ENCODE data around the gene KDF1. TPM values are rescaled to one million over a fixed set of nuclear protein-coding genes. Genes with fewer than 3 reads are reported as not detected.

The KDF1 gene
- total and polyA plus RNA-seq, 2 of the 13 experiments (the other 11 are each of a cell fraction or from before 2014, with no cell fraction given) = 1.9 to 4.9 TPM

DNA sequence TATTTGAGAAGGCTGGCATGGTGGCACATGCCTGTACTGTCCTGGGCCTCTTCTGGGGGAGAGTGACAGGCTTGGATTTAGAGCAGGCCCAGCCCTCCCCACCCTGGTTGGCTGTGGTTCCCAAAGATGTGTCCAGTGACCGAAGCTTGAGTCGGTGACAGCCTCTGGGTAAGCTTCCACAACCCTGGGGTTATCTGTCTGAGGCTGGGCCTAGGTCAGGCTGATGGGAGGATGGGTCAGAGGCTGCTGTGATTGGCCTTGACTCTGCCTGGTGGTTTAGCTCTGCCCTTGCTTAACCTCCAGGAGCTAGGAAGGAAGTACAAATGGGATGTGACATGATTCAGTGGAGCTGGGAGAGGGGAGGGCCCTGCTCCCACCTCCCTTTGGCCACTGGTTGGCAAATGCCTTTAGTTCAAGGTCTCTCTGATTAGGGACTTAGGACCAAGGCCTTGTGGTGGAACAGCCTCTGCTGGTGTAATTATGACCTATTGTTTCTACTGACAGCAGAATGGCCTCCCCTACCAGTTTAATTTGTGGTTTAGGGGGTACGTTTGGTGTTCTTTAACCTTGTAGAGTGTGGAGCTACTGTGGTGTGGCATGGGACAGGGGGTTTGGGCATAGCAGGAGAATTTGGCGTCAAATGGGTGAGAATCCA is 22.1 kb downstream of the KDF1 start (continued):
- TF ChIP-seq, protein P1, sequence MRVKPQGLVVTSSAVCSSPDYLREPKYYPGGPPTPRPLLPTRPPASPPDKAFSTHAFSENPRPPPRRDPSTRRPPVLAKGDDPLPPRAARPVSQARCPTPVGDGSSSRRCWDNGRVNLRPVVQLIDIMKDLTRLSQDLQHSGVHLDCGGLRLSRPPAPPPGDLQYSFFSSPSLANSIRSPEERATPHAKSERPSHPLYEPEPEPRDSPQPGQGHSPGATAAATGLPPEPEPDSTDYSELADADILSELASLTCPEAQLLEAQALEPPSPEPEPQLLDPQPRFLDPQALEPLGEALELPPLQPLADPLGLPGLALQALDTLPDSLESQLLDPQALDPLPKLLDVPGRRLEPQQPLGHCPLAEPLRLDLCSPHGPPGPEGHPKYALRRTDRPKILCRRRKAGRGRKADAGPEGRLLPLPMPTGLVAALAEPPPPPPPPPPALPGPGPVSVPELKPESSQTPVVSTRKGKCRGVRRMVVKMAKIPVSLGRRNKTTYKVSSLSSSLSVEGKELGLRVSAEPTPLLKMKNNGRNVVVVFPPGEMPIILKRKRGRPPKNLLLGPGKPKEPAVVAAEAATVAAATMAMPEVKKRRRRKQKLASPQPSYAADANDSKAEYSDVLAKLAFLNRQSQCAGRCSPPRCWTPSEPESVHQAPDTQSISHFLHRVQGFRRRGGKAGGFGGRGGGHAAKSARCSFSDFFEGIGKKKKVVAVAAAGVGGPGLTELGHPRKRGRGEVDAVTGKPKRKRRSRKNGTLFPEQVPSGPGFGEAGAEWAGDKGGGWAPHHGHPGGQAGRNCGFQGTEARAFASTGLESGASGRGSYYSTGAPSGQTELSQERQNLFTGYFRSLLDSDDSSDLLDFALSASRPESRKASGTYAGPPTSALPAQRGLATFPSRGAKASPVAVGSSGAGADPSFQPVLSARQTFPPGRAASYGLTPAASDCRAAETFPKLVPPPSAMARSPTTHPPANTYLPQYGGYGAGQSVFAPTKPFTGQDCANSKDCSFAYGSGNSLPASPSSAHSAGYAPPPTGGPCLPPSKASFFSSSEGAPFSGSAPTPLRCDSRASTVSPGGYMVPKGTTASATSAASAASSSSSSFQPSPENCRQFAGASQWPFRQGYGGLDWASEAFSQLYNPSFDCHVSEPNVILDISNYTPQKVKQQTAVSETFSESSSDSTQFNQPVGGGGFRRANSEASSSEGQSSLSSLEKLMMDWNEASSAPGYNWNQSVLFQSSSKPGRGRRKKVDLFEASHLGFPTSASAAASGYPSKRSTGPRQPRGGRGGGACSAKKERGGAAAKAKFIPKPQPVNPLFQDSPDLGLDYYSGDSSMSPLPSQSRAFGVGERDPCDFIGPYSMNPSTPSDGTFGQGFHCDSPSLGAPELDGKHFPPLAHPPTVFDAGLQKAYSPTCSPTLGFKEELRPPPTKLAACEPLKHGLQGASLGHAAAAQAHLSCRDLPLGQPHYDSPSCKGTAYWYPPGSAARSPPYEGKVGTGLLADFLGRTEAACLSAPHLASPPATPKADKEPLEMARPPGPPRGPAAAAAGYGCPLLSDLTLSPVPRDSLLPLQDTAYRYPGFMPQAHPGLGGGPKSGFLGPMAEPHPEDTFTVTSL (CRISPR knock-in tag; IDR thresholded peaks at IDR 0.05; ENCODE audit: borderline replicate concordance) = peak; percentile 73; the same call in 1 of the 2 replicates
- TF ChIP-seq SKI (IDR thresholded peaks at IDR 0.05; ENCODE audit: partially characterized antibody) = peak; percentile 98
- TF ChIP-seq RNF2 (conservative IDR thresholded peaks at IDR 0.05; ENCODE audit: low read depth) = no peak
- peak; percentile 87 for TF ChIP-seq HOXA3 (CRISPR knock-in tag; IDR thresholded peaks at IDR 0.05)
- TF ChIP-seq, protein P2, sequence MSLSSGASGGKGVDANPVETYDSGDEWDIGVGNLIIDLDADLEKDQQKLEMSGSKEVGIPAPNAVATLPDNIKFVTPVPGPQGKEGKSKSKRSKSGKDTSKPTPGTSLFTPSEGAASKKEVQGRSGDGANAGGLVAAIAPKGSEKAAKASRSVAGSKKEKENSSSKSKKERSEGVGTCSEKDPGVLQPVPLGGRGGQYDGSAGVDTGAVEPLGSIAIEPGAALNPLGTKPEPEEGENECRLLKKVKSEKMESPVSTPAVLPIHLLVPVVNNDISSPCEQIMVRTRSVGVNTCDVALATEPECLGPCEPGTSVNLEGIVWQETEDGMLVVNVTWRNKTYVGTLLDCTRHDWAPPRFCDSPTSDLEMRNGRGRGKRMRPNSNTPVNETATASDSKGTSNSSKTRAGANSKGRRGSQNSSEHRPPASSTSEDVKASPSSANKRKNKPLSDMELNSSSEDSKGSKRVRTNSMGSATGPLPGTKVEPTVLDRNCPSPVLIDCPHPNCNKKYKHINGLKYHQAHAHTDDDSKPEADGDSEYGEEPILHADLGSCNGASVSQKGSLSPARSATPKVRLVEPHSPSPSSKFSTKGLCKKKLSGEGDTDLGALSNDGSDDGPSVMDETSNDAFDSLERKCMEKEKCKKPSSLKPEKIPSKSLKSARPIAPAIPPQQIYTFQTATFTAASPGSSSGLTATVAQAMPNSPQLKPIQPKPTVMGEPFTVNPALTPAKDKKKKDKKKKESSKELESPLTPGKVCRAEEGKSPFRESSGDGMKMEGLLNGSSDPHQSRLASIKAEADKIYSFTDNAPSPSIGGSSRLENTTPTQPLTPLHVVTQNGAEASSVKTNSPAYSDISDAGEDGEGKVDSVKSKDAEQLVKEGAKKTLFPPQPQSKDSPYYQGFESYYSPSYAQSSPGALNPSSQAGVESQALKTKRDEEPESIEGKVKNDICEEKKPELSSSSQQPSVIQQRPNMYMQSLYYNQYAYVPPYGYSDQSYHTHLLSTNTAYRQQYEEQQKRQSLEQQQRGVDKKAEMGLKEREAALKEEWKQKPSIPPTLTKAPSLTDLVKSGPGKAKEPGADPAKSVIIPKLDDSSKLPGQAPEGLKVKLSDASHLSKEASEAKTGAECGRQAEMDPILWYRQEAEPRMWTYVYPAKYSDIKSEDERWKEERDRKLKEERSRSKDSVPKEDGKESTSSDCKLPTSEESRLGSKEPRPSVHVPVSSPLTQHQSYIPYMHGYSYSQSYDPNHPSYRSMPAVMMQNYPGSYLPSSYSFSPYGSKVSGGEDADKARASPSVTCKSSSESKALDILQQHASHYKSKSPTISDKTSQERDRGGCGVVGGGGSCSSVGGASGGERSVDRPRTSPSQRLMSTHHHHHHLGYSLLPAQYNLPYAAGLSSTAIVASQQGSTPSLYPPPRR (CRISPR knock-in tag; IDR thresholded peaks at IDR 0.05; ENCODE audit: borderline replicate concordance) = peak; percentile 94
- TF ChIP-seq SP5 (CRISPR knock-in tag; IDR thresholded peaks at IDR 0.05; ENCODE audit: borderline replicate concordance, low read depth) = peak; percentile 85
- TF ChIP-seq RBM39 (IDR thresholded peaks at IDR 0.05; ENCODE audit: low read depth, low read length, poor library complexity, severe bottlenecking) = no peak
- TF ChIP-seq FOXP1 (IDR thresholded peaks at IDR 0.05) = 0 out of 2 replicates have a peak, but pooled peaks have one; percentile 11
- TF ChIP-seq FOXP1 (CRISPR knock-in tag; IDR thresholded peaks at IDR 0.05) = peak; percentile 47; the same call in 1 of the 2 replicates
- TF ChIP-seq ZNF629 (CRISPR knock-in tag; conservative IDR thresholded peaks at IDR 0.05) = no peak
- no peak for TF ChIP-seq ZBTB42 (CRISPR knock-in tag; IDR thresholded peaks at IDR 0.05)
- TF ChIP-seq RAD21 (CRISPR knock-in tag; IDR thresholded peaks at IDR 0.05) = no peak; the same call in 1 of the 2 replicates
- TF ChIP-seq ZSCAN31 (CRISPR knock-in tag; IDR thresholded peaks at IDR 0.05; ENCODE audit: low read depth) = peak; percentile 71; the same call in 1 of the 2 replicates
- TF ChIP-seq, protein P3, sequence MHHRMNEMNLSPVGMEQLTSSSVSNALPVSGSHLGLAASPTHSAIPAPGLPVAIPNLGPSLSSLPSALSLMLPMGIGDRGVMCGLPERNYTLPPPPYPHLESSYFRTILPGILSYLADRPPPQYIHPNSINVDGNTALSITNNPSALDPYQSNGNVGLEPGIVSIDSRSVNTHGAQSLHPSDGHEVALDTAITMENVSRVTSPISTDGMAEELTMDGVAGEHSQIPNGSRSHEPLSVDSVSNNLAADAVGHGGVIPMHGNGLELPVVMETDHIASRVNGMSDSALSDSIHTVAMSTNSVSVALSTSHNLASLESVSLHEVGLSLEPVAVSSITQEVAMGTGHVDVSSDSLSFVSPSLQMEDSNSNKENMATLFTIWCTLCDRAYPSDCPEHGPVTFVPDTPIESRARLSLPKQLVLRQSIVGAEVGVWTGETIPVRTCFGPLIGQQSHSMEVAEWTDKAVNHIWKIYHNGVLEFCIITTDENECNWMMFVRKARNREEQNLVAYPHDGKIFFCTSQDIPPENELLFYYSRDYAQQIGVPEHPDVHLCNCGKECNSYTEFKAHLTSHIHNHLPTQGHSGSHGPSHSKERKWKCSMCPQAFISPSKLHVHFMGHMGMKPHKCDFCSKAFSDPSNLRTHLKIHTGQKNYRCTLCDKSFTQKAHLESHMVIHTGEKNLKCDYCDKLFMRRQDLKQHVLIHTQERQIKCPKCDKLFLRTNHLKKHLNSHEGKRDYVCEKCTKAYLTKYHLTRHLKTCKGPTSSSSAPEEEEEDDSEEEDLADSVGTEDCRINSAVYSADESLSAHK (CRISPR knock-in tag; IDR thresholded peaks at IDR 0.05; ENCODE audit: borderline replicate concordance) = no peak
- TF ChIP-seq ZNF615 (CRISPR knock-in tag; IDR thresholded peaks at IDR 0.05; ENCODE audit: borderline replicate concordance) = no peak
- peak; percentile 96 for TF ChIP-seq ZNF350 (CRISPR knock-in tag; IDR thresholded peaks at IDR 0.05; ENCODE audit: borderline replicate concordance, low read depth)
